ENCODE data around the gene PSMB5. TPM values are rescaled to one million over a fixed set of nuclear protein-coding genes. Genes with fewer than 3 reads are reported as not detected.

Gene PSMB5
- total and polyA plus RNA-seq, 9 of the 15 experiments (the other 6 are each of a cell fraction or from before 2014, with no cell fraction given) = 198 to 1,870 (median 269) TPM

DNA sequence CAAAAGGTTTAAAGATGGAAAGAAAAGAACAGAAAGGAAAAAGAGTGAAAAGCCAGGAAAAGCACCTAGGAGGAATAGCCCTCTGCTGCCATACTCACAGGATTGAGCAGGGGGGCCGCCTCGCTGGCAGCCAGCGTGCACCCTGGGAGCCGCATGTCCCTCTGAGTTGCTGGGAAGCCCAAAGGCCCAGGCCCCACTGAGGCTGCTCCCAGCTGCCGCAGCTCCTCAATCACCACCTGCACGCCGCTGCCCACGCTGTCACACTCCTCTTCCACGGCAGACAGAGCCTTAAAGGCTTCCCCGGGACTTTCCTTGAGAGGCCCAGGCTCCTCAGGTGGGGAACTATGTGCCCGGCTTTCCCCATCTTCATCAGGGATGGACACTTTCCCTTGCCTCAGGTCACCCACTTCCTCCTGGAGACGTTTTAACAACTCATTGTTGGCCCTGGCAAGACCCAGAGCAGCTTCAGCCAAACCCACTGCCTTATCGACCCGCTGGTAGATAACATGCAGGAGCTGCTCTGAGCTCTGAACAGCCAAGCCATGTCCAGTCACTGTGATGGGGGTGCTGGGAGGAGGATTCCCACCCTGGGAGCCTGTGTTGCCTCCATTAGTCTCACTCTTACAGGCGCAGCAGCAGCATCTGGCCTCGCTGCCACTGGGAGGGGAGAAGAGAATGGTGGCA lies 36.2 kb downstream of the PSMB5 start:
- H3K4me2 ChIP-seq (ENCODE audit: insufficient read depth, low read length) = no peak overlapping the region
- no peaks in the 10 kb centered on the region for H3K27me3 ChIP-seq (ENCODE audit: control insufficient read depth in 2 of 2, insufficient read depth in 2 of 2, low read length in 2 of 2)
- H2AFZ ChIP-seq (ENCODE audit: low read depth, low read length) = no peak overlapping the region
- peak overlapping the region in 1 of 2 experiments; percentile 86; a peak in 2 of 4 replicates for H3K9ac ChIP-seq (ENCODE audit: insufficient read depth in 1 of 2, low read depth in 2 of 2, low read length in 2 of 2)
- FAIRE-seq (no peak), ATAC-seq (no peak), DNase-seq (ENCODE audit: extremely low read depth in 1 of 4, low spot score in 3 of 4) (no peak)
- no peaks in the 10 kb centered on the region for H3K79me2 ChIP-seq (ENCODE audit: control insufficient read depth, insufficient read depth, low read length)
- no peak overlapping the region for H3K4me3 ChIP-seq
- in situ Hi-C loops (cut with MboI) (no loop called here), intact Hi-C loops (cut with micrococcal nuclease) (no loop called here)
- no peak overlapping the region for H3K27ac ChIP-seq (ENCODE audit: extremely low read depth, low read depth, low read length)
- H3K9me3 ChIP-seq (replicated peaks; ENCODE audit: control insufficient read depth, insufficient read depth, low read depth, low read length) = no peaks in the 10 kb centered on the region
- CTCF ChIA-PET (ENCODE audit: low intra/inter-chr PET ratio) = interaction anchor here (1.5 kb wide), 1 partner anchor 60 kb away, joined by 6 read pairs; no protein-coding TSS in a partner anchor
- WGBS (ENCODE audit: insufficient coverage, low coverage, missing lambda C conversion rate) = 78% methylated on average over 16 of the region's 16 CpGs
- H3K9me1 ChIP-seq (ENCODE audit: control insufficient read depth, insufficient read depth, low read length) = no peaks in the 10 kb centered on the region
- BruUV-seq (replicated peaks) = no TSS peak
- POLR2A ChIA-PET = interaction anchor here (0.6 to 7.7 kb wide), 2 partner anchors 9 to 574 kb away, joined by 6 to 81 read pairs; no protein-coding TSS in a partner anchor
- no peaks in the 10 kb centered on the region for H4K20me1 ChIP-seq (replicated peaks; ENCODE audit: control insufficient read depth, insufficient read depth, low read length)
- H3K4me1 ChIP-seq (replicated peaks in 1 of 2; ENCODE audit: control insufficient read depth in 2 of 2, insufficient read depth in 2 of 2, low read length in 2 of 2) = peaks cover 12 to 18% of the 10 kb centered on the region in 2 experiments; a peak in 4 of 5 replicates
- no peaks in the 10 kb centered on the region; the same call in 2 of the 3 replicates for H3K36me3 ChIP-seq (ENCODE audit: control insufficient read depth, insufficient read depth, low read length)
- no peak for TF ChIP-seq NFATC3 (IDR thresholded peaks at IDR 0.05)
- TF ChIP-seq, protein P1, sequence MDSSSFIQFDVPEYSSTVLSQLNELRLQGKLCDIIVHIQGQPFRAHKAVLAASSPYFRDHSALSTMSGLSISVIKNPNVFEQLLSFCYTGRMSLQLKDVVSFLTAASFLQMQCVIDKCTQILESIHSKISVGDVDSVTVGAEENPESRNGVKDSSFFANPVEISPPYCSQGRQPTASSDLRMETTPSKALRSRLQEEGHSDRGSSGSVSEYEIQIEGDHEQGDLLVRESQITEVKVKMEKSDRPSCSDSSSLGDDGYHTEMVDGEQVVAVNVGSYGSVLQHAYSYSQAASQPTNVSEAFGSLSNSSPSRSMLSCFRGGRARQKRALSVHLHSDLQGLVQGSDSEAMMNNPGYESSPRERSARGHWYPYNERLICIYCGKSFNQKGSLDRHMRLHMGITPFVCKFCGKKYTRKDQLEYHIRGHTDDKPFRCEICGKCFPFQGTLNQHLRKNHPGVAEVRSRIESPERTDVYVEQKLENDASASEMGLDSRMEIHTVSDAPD (CRISPR knock-in tag; IDR thresholded peaks at IDR 0.05) = no peak
- no peak for TF ChIP-seq DPF2 (IDR thresholded peaks at IDR 0.05)
- no peak for TF ChIP-seq PHF8 (IDR thresholded peaks at IDR 0.05; ENCODE audit: borderline replicate concordance, low read length)
- TF ChIP-seq SLC30A9 (CRISPR knock-in tag; IDR thresholded peaks at IDR 0.05) = no peak
- no peak for TF ChIP-seq NCOA4 (IDR thresholded peaks at IDR 0.05; ENCODE audit: partially characterized antibody)
- no peak for TF ChIP-seq ZNF140 (CRISPR knock-in tag; IDR thresholded peaks at IDR 0.05)
- TF ChIP-seq IRF9 (tag; IDR thresholded peaks at IDR 0.05) = no peak
- no peak for TF ChIP-seq ZSCAN32 (CRISPR knock-in tag; IDR thresholded peaks at IDR 0.05)
- TF ChIP-seq, protein P2, sequence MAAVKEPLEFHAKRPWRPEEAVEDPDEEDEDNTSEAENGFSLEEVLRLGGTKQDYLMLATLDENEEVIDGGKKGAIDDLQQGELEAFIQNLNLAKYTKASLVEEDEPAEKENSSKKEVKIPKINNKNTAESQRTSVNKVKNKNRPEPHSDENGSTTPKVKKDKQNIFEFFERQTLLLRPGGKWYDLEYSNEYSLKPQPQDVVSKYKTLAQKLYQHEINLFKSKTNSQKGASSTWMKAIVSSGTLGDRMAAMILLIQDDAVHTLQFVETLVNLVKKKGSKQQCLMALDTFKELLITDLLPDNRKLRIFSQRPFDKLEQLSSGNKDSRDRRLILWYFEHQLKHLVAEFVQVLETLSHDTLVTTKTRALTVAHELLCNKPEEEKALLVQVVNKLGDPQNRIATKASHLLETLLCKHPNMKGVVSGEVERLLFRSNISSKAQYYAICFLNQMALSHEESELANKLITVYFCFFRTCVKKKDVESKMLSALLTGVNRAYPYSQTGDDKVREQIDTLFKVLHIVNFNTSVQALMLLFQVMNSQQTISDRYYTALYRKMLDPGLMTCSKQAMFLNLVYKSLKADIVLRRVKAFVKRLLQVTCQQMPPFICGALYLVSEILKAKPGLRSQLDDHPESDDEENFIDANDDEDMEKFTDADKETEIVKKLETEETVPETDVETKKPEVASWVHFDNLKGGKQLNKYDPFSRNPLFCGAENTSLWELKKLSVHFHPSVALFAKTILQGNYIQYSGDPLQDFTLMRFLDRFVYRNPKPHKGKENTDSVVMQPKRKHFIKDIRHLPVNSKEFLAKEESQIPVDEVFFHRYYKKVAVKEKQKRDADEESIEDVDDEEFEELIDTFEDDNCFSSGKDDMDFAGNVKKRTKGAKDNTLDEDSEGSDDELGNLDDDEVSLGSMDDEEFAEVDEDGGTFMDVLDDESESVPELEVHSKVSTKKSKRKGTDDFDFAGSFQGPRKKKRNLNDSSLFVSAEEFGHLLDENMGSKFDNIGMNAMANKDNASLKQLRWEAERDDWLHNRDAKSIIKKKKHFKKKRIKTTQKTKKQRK (IDR thresholded peaks at IDR 0.05; ENCODE audit: borderline replicate concordance, low read depth, low read length) = no peak
- TF ChIP-seq, protein P3, sequence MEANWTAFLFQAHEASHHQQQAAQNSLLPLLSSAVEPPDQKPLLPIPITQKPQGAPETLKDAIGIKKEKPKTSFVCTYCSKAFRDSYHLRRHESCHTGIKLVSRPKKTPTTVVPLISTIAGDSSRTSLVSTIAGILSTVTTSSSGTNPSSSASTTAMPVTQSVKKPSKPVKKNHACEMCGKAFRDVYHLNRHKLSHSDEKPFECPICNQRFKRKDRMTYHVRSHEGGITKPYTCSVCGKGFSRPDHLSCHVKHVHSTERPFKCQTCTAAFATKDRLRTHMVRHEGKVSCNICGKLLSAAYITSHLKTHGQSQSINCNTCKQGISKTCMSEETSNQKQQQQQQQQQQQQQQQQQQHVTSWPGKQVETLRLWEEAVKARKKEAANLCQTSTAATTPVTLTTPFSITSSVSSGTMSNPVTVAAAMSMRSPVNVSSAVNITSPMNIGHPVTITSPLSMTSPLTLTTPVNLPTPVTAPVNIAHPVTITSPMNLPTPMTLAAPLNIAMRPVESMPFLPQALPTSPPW (CRISPR knock-in tag; IDR thresholded peaks at IDR 0.05) = no peak
- TF ChIP-seq ELK3 (CRISPR knock-in tag; IDR thresholded peaks at IDR 0.05) = no peak
- no peak for TF ChIP-seq KLF10 (CRISPR knock-in tag; IDR thresholded peaks at IDR 0.05)
